ENCODE data around the gene PLA2G15. TPM values are rescaled to one million over a fixed set of nuclear protein-coding genes. Genes with fewer than 3 reads are reported as not detected.

The PLA2G15 gene
- total and polyA plus RNA-seq, 2 donors (not counting 1 experiment from before 2014, with no cell fraction given): 6.1 to 12.5 TPM

GRCh38 chr16:68281368-68282063 lies 36.3 kb downstream of the PLA2G15 start:
- H4K20me1 ChIP-seq (ENCODE audit: control insufficient read depth, insufficient read depth, low read length, poor library complexity, severe bottlenecking): no peaks in the 10 kb centered on the region
- Mint-ChIP-seq H3K4me1 (peaks cover 60% of the 10 kb centered on the region), H3K27ac (peak overlapping the region; percentile 84), H3K4me3 (peak overlapping the region; percentile 14), H3K9me3 (ENCODE audit: insufficient read depth) (no peaks in the 10 kb centered on the region), H3K27me3 (no peaks in the 10 kb centered on the region)
- ChIA-PET CTCF (interaction anchor here (2.7 to 3.7 kb wide), 2 partner anchors 17 to 20 kb away, joined by 10 to 18 read pairs; partner anchors contain the start of gene SLC7A6), POLR2A (interaction anchor here (1.6 kb wide), 1 partner anchor 8 kb away, joined by 4 read pairs; no protein-coding TSS in a partner anchor)
- H3K36me3 ChIP-seq (replicated peaks in 1 of 2; ENCODE audit: control extremely low read depth in 1 of 2, control insufficient read depth in 1 of 2, extremely low read depth in 1 of 2, insufficient read depth in 2 of 2, low read length in 1 of 2): peaks cover 0 to 24% of the 10 kb centered on the region in 2 experiments
- no peaks in the 10 kb centered on the region for H3K9me3 ChIP-seq (ENCODE audit: control extremely low read depth in 1 of 3, control insufficient read depth in 2 of 3, insufficient read depth in 1 of 3, low read length in 2 of 3)
- WGBS (ENCODE audit: insufficient coverage): 100% methylated on average over 1 of the region's 4 CpGs
- no peak for ATAC-seq (ENCODE audit: low read depth)
- TF ChIP-seq CTCF (IDR thresholded peaks at IDR 0.05) (no peak), EZH2 (IDR thresholded peaks at IDR 0.05; ENCODE audit: borderline replicate concordance, insufficient read depth, low read depth, low read length, poor library complexity, severe bottlenecking) (no peak)
- no peak overlapping the region for H3K4me3 ChIP-seq (ENCODE audit: control extremely low read depth in 1 of 5, extremely low read depth in 1 of 5, insufficient read depth in 1 of 5, low read depth in 2 of 5, low read length in 4 of 5)
- no peak overlapping the region for H3K9ac ChIP-seq (ENCODE audit: low read length)
- intact Hi-C loops (cut with micrococcal nuclease): no loop called here
- no peak overlapping the region for H3K4me2 ChIP-seq (replicated peaks; ENCODE audit: low read depth, low read length, poor library complexity, severe bottlenecking)
- DNase-seq: no peak
- H3K4me1 ChIP-seq (ENCODE audit: control insufficient read depth in 2 of 2, insufficient read depth in 2 of 2, low read length in 2 of 2): peaks cover 52 to 68% of the 10 kb centered on the region in 2 donors
- H3K27me3 ChIP-seq (replicated peaks in 1 of 4; ENCODE audit: control extremely low read depth in 1 of 4, control insufficient read depth in 3 of 4, insufficient read depth in 4 of 4, low read length in 3 of 4): no peaks in the 10 kb centered on the region
- H3K79me2 ChIP-seq (ENCODE audit: control insufficient read depth, insufficient read depth, low read length): peaks cover 67% of the 10 kb centered on the region
- H2AFZ ChIP-seq (ENCODE audit: insufficient read depth, low read depth, low read length, poor library complexity, severe bottlenecking): no peak overlapping the region
- H3K27ac ChIP-seq (ENCODE audit: low read length in 2 of 2): peak overlapping the region in 1 of 2 donors; percentile 92

GRCh38 chr16:68282064-68282452 lies 36.9 kb downstream of the PLA2G15 start:
- ChIA-PET CTCF (interaction anchor here (3.7 kb wide), 1 partner anchor 20 kb away, joined by 18 read pairs; no protein-coding TSS in a partner anchor), POLR2A (no interaction called here)
- H3K9me3 ChIP-seq (ENCODE audit: control extremely low read depth in 1 of 3, control insufficient read depth in 2 of 3, insufficient read depth in 1 of 3, low read length in 2 of 3): no peaks in the 10 kb centered on the region
- H3K4me2 ChIP-seq (replicated peaks; ENCODE audit: low read depth, low read length, poor library complexity, severe bottlenecking): no peak overlapping the region
- Mint-ChIP-seq H3K9me3 (ENCODE audit: insufficient read depth) (no peaks in the 10 kb centered on the region), H3K27me3 (no peaks in the 10 kb centered on the region), H3K27ac (peak overlapping the region; percentile 84), H3K4me1 (peaks cover 62% of the 10 kb centered on the region), H3K4me3 (peak overlapping the region; percentile 14)
- H3K79me2 ChIP-seq (ENCODE audit: control insufficient read depth, insufficient read depth, low read length): peaks cover 67% of the 10 kb centered on the region
- no peaks in the 10 kb centered on the region for H4K20me1 ChIP-seq (ENCODE audit: control insufficient read depth, insufficient read depth, low read length, poor library complexity, severe bottlenecking)
- H3K36me3 ChIP-seq (replicated peaks in 1 of 2; ENCODE audit: control extremely low read depth in 1 of 2, control insufficient read depth in 1 of 2, extremely low read depth in 1 of 2, insufficient read depth in 2 of 2, low read length in 1 of 2): peaks cover 0 to 24% of the 10 kb centered on the region in 2 experiments
- DNase-seq (no peak), ATAC-seq (ENCODE audit: low read depth) (no peak)
- peak overlapping the region in 1 of 2 donors; percentile 92 for H3K27ac ChIP-seq (ENCODE audit: low read length in 2 of 2)
- no peak overlapping the region for H3K4me3 ChIP-seq (ENCODE audit: control extremely low read depth in 1 of 5, extremely low read depth in 1 of 5, insufficient read depth in 1 of 5, low read depth in 2 of 5, low read length in 4 of 5)
- WGBS (ENCODE audit: insufficient coverage): 100% methylated on average over 2 of the region's 4 CpGs
- H2AFZ ChIP-seq (ENCODE audit: insufficient read depth, low read depth, low read length, poor library complexity, severe bottlenecking): no peak overlapping the region
- TF ChIP-seq EZH2 (IDR thresholded peaks at IDR 0.05; ENCODE audit: borderline replicate concordance, insufficient read depth, low read depth, low read length, poor library complexity, severe bottlenecking) (no peak), CTCF (IDR thresholded peaks at IDR 0.05) (no peak)
- no peaks in the 10 kb centered on the region for H3K27me3 ChIP-seq (replicated peaks in 1 of 4; ENCODE audit: control extremely low read depth in 1 of 4, control insufficient read depth in 3 of 4, insufficient read depth in 4 of 4, low read length in 3 of 4)
- peaks cover 56 to 70% of the 10 kb centered on the region in 2 donors for H3K4me1 ChIP-seq (ENCODE audit: control insufficient read depth in 2 of 2, insufficient read depth in 2 of 2, low read length in 2 of 2)
- no peak overlapping the region for H3K9ac ChIP-seq (ENCODE audit: low read length)
- intact Hi-C loops (cut with micrococcal nuclease): no loop called here

Data from B cell (primary cell).